COLO829 (cell line): ENCODE data around the gene KDM1A.

Experiments used
- DNase-seq: peaks from one replicate; pipeline ENCODE4 v3.0.0; 2012; ENCODE audit warnings: low spot score

The KDM1A gene

GRCh38 chr1:23110391-23110790 lies 91.1 kb downstream of the KDM1A start:
- DNase-seq = no peak

- no peak for DNase-seq
Observed at GRCh38 chr1:23111600-23112535, 92.6 kb downstream of the KDM1A start.

- no peak for DNase-seq
Observed at GRCh38 chr1:23114424-23115079, 95.3 kb downstream of the KDM1A start.

GRCh38 chr1:23116216-23116836 lies 97.1 kb downstream of the KDM1A start:
- DNase-seq = no peak

GRCh38 chr1:23116921-23117699 lies 97.8 kb downstream of the KDM1A start:
- DNase-seq = no peak

- no peak for DNase-seq
Observed at GRCh38 chr1:23118407-23118806, 99.1 kb downstream of the KDM1A start.

- no peak for DNase-seq
Observed at GRCh38 chr1:23118957-23119792, 99.9 kb downstream of the KDM1A start.

- no peak for DNase-seq
Observed at GRCh38 chr1:23120383-23120782, 101.1 kb downstream of the KDM1A start.

- no peak for DNase-seq
Observed at GRCh38 chr1:23122023-23122748, 102.9 kb downstream of the KDM1A start.

- no peak for DNase-seq
Observed at GRCh38 chr1:23122796-23123195, 103.5 kb downstream of the KDM1A start.

GRCh38 chr1:23123528-23123927 lies 104.3 kb downstream of the KDM1A start:
- DNase-seq = no peak

GRCh38 chr1:23124259-23125026 lies 105.2 kb downstream of the KDM1A start:
- DNase-seq = no peak

- no peak for DNase-seq
Observed at GRCh38 chr1:23125489-23125888, 106.2 kb downstream of the KDM1A start.

- DNase-seq = no peak
Observed at GRCh38 chr1:23126200-23126599, 106.9 kb downstream of the KDM1A start.

- no peak for DNase-seq
Observed at GRCh38 chr1:23126801-23127200, 107.5 kb downstream of the KDM1A start.

- no peak for DNase-seq
Observed at GRCh38 chr1:23129846-23130245, 110.6 kb downstream of the KDM1A start.

- DNase-seq = no peak
Observed at GRCh38 chr1:23132033-23132432, 112.8 kb downstream of the KDM1A start.
